Erythroblast (primary cell): ENCODE data around the gene SEPTIN5.

Experiments used
- GATA1 ChIP-seq: IDR thresholded peaks from 2 replicates; pipeline ENCODE4 v1.6.1; 2011; ENCODE audit warnings: low read depth, mild to moderate bottlenecking, control low read depth, low read length, moderate library complexity
- POLR2A ChIP-seq: IDR thresholded peaks from 2 replicates; pipeline ENCODE4 v1.6.1; 2011; ENCODE audit warnings: mild to moderate bottlenecking, low read length

GRCh38 chr22:19701420-19702145 lies 12.7 kb upstream of the SEPTIN5 start:
- TF ChIP-seq POLR2A (no peak), GATA1 (no peak)
